Activated CD8-positive, alpha-beta memory T cell treated with anti-CD3 and anti-CD28 coated beads, Interleukin-2, amount 50 U/mL, for 1 hour (primary cell): Measurements from ENCODE around the gene CEACAM6.
"Not testable (repeated sequence)": the region's sequence is repeated elsewhere in the genome, so short reads cannot be mapped to it uniquely, and the experiment has no call there.

ENCODE experiments used
- DNase-seq: peaks from one replicate; pipeline ENCODE4 v3.0.0-alpha.2; 2020; ENCODE audit errors: extremely low read depth

Gene CEACAM6

DNA sequence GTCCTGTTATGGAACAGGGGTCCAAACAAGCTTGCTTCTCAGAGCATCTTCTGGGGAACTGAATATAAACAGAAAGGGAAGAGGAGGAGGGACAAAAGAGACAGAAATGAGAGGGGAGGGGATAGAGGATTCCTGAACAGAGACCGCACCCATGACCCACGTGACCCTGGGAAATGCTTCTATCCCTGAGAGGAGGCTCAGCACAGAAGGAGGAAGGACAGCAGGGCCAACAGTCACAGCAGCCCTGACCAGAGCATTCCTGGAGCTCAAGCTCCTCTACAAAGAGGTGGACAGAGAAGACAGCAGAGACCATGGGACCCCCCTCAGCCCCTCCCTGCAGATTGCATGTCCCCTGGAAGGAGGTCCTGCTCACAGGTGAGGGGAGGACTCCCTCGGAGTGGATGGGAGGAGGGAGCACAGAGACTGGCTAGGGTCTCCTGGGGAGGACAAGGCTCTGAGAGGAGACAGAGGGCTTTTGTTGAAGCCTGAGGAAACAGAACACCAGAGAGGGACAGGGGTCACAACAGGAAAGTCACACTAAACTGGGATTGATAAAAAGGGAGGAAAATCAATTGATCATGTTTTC lies at the start of gene CEACAM6:
TSS of gene CEACAM6 (plus strand) at position 203 of the 586 bp plus-strand sequence. CDS start at position 312, 109 bp downstream.
- DNase-seq = no peak

DNA sequence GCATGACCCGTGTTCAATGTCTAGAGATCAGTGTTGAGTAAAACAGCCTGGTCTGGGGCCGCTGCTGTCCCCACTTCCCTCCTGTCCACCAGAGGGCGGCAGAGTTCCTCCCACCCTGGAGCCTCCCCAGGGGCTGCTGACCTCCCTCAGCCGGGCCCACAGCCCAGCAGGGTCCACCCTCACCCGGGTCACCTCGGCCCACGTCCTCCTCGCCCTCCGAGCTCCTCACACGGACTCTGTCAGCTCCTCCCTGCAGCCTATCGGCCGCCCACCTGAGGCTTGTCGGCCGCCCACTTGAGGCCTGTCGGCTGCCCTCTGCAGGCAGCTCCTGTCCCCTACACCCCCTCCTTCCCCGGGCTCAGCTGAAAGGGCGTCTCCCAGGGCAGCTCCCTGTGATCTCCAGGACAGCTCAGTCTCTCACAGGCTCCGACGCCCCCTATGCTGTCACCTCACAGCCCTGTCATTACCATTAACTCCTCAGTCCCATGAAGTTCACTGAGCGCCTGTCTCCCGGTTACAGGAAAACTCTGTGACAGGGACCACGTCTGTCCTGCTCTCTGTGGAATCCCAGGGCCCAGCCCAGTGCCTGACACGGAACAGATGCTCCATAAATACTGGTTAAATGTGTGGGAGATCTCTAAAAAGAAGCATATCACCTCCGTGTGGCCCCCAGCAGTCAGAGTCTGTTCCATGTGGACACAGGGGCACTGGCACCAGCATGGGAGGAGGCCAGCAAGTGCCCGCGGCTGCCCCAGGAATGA lies 48.4 kb upstream of the CEACAM6 start:
- peak; percentile 19 for DNase-seq

DNA sequence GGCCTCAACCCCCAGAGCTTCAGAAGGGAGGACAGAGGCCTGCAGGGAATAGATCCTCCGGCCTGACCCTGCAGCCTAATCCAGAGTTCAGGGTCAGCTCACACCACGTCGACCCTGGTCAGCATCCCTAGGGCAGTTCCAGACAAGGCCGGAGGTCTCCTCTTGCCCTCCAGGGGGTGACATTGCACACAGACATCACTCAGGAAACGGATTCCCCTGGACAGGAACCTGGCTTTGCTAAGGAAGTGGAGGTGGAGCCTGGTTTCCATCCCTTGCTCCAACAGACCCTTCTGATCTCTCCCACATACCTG lies 47.9 kb upstream of the CEACAM6 start:
- no peak for DNase-seq

DNA sequence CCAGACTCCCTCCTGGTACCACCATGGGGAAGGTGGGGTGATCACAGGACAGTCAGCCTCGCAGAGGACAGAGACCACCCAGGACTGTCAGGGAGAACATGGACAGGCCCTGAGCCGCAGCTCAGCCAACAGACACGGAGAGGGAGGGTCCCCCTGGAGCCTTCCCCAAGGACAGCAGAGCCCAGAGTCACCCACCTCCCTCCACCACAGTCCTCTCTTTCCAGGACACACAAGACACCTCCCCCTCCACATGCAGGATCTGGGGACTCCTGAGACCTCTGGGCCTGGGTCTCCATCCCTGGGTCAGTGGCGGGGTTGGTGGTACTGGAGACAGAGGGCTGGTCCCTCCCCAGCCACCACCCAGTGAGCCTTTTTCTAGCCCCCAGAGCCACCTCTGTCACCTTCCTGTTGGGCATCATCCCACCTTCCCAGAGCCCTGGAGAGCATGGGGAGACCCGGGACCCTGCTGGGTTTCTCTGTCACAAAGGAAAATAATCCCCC lies 47.4 kb upstream of the CEACAM6 start:
- DNase-seq = no peak

DNA sequence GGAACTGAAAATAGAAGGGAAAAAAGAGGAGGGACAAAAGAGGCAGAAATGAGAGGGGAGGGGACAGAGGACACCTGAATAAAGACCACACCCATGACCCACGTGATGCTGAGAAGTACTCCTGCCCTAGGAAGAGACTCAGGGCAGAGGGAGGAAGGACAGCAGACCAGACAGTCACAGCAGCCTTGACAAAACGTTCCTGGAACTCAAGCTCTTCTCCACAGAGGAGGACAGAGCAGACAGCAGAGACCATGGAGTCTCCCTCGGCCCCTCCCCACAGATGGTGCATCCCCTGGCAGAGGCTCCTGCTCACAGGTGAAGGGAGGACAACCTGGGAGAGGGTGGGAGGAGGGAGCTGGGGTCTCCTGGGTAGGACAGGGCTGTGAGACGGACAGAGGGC lies 46.8 kb upstream of the CEACAM6 start, which contains the start of gene CEACAM5:
TSS of gene CEACAM5 (plus strand) at position 146 of the 400 bp plus-strand sequence. CDS start at position 252, 106 bp downstream.
- DNase-seq = no peak

DNA sequence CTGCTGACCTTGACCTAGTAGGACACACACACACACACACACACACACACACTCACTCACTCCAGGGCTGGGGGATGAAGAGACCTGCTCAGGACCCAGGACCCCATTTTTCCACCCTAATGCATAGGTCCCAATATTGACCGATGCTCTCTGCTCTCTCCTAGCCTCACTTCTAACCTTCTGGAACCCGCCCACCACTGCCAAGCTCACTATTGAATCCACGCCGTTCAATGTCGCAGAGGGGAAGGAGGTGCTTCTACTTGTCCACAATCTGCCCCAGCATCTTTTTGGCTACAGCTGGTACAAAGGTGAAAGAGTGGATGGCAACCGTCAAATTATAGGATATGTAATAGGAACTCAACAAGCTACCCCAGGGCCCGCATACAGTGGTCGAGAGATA lies 45.8 kb upstream of the CEACAM6 start:
- not testable (repeated sequence) for DNase-seq

DNA sequence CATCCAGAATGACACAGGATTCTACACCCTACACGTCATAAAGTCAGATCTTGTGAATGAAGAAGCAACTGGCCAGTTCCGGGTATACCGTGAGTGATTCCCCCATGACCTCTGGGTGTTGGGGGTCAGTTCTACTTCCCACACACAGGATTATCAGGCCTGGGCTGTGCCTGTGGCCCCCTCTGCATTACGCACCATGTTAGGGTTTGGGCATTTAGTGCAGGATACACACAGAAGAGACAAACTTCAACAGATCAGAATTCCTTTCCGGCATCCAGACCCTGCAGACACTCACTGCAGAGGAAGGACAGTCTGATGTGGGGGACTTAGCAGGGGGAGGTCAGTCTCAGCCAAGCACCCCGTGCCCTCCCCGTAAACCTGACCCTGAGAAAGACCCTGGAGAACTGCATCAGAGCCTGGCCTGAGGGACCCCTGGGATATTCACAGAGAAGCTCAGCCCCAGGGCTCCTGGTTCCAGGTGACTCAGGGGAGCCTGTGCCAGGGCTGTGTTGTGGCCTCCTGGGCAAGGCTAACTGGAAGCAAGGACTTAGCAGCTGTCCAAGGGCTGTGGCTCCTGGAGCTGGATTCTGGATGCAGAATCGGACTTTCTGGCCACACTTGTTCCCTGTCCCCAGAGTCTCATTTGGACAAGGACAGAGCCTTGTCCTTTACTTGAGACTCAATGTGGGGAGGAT lies 45.2 kb upstream of the CEACAM6 start:
- no peak for DNase-seq

DNA sequence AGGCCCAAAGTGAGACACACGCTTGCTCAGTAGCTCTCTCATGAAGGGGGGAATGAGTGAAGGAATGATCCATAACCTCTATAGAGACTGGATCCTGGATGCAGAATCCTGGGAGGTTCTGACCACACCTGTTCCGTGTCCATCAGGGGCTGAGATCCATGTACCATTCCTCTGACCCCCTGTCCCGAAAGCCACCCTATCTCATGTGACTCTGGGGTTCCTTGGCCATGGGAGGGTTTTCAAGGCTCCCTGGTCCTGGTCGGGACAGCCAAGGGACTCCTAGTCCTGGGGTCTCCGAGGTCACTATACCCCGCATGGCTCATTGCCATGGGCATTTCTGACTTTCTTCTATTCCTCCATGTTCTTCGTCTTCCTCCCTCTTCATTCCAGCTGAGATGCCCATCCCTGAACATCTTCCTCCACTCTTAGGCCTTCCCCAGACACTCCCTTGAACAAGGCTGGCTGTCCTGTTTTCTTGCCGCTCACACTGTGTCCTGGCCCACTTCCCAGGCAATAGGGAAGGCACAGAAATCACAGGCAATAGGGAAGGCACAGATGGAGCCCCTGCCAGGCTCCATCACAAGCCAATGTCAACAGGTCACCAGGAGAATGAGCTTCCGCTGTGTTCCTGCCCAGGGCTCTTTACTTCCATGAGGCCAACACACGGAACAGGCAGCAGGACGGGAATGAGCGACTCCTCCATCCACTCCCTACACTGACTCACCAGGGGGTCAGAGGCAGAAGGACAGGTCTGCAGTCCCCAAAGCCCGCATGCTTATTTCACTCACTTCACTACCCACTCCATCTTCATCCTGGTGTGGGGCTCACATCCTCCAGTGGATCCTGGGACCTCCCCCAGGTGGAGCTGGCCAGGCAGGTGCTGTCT lies 43.7 kb upstream of the CEACAM6 start:
- no peak for DNase-seq

DNA sequence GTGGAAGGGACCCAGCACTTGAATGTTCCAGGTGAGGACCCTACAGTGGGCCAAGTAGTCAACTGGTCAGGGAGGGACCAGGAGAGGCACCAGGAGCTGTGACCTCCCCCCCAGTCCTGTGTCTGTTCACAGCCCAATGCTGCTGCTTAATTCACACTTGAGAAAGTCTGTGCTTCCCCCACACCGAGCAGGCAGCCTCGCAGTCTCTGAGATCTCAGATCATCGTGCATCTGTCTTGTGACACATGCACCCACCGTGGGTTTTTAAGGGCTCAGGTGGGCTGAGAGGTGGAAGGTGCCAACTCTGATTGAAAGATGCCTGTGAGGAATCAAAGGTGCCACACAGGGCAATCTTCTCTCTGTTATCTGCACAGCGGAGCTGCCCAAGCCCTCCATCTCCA lies 40.7 kb upstream of the CEACAM6 start:
- no peak for DNase-seq

DNA sequence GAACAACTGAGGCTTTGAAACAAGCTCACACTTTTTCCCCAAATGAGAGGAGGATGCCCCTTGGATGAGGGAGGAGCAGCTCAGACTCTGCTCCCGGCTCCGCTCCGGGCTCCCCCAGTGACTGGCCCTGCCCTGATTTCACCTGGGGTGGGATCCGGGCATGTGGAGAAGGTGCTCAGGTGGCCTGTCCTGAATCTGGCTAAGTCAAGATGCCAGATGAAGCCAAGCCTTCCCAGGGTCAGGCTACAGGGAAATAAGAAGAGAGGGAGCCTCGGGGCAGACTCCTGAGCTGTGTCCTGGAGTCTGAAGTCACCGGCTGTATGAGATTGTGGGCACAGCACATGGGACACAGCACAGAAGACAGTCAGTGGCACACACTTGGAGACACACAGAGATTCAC lies 36.6 kb upstream of the CEACAM6 start:
- DNase-seq = no peak

DNA sequence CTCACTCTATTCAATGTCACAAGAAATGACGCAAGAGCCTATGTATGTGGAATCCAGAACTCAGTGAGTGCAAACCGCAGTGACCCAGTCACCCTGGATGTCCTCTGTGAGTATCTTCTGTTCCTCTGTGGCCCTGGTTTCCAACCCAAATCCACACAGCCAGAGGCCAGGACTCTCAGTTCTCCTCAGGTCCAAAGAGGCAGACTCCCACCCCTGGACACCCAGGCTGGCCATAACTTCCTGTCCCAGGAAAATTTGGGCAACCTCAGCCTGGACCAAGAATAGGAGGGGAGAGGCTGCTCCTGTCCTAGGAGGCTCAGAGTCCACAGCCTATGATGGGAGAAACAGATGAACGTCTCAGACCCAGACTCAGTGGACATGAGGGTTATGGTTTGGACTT lies 35.2 kb upstream of the CEACAM6 start:
- DNase-seq = no peak

DNA sequence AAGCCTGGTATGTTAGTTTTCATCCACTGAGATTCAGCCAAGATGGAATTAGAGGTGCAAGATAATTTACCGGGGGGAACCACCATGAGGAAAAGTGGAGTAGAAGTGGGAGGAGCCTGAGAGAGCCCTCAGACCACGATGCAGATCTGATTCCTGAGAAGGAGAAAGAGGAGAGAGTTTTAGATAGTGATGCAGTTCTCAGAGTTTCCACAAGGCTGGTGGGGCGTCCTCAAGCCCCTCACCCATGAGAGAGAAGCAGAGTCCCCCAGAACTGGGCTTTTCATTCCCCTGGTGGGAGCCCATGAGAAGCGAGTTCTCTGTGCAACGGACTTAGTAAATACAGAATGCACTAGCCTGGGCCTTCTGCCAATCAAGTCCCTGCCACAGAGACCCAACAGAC lies 28.8 kb upstream of the CEACAM6 start:
- DNase-seq = no peak

DNA sequence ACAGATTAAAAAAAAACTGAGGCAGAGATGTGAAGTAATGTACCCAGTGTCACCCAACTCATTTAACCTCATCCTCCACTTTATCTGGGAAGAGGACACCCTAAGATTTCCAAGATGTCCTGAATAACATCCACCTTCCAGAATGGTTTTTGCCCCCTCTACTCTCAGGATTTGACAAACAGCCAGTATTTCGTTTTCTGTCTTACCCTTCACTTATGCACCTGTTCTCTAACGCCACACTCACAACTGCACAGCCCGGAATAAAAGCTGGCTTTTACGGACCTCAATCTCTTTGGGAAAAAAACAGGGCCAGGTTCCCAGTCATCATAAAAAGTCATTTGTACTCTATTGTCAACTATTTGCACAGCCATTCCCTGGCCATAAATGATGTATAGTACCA lies 21.2 kb upstream of the CEACAM6 start:
- no peak for DNase-seq

DNA sequence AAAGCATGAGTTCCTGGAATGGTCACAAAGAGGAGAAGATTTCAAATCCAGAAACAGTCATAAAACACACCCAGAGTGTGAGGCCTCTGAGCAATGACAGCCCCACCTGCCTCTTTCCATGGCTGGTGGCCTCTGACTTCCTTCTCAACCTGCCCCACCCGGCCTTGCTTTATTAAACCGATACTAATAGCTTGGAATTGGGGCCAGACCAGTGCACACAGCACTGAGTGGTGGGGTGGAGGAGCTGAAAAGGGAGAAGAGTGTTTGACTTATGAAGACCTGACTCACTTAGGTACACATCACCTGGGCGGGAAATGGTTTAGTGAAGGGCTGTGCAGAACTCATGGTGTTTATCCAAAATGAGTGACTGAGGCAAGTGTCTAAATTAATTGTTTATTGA lies 20.7 kb upstream of the CEACAM6 start:
- no peak for DNase-seq

DNA sequence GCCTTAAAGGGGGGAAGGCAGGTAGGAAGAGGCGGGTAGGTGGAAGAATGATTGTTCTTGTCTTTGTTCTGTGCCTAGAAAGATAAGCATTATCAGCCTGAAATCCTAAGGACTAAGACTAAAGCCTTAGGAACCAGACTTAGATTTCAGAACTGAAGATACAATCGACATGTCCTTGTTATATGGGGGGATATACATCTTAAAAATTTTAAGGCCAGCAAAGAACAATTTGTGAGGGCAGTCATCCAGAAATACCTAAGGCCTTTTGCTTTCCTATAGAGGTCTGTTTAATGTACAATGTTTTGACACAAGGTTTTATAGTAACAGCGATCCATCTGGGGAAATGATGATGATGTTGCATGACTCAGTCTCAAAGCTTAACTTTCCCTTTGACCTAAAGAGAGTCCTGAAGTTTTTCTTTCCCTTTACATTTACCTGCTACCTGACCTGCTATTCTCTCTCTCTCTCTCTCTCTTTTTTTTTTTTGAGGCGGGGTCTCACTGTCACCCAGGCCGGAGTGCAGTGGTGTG lies 20.2 kb upstream of the CEACAM6 start:
- DNase-seq = no peak

DNA sequence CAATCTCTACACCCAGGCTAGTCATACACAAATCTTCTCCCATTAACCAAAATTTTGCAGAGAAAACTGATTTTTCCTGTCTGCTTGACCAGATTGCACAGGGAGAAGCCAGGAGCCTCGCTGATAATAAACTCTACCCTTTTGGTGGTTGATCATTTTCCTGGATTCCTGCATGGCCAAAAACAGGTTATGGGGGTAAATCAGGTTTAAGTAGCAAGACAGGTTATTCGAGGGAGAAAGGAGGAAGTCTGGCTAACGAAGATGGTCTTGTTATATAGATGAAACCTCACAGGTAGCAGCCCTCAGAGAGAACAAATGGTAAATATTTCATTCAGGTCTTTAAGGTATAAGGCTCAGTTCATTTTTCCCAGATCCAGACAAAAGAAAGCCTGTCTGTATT lies 16.0 kb upstream of the CEACAM6 start:
- no peak for DNase-seq

DNA sequence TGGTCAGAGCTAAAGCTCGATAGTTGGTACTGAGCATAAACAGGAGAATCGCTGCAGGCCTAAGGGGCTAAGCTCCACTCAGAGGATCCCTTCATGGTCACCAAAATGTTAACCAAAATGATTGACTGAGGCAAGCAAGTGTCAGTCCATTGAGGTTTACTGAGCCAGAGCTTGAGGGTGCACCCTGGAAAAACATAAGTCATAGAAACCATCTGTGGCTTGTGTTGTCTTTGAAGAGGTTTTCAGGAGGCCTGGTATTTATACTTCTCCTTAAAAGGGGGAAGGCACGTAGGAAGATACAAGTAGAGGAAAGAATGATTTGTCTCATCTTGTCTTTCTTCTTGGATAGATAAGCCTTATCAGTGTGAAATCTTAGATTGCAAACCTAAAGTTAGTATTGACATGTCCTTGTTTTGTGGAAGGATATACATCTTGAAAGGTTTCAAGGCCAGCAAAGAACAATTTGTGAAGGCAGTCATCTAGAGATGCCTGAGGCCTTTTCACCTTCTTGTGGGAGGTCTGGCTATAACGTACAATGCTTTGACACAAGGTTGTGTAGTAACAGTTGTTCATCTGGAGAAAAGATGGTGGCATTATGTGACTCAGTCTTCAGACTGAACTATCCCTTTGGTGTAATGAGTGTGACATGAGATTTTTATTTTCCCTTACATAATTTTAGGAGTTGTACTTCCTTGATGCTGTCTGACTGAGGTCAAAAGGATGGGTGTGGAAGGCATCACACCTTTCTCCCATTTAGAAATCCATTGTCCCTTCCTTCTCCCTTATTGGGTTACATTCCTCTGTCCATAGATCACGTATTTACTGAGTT lies 14.7 kb upstream of the CEACAM6 start:
- no peak for DNase-seq

DNA sequence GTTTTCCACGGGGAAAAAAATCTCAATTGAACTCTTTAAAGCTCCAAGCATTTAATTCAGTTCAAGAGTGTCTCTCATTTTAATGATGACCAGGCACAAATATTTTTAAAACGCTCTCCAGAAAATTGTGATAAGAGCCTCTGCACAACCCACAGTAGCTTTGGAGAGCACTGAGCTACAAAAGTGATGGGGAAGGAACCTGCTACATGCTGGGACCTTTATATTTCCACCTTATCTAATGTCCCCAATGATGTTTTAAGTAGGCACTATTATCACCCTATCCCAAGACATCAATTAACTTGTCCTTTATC lies 14.1 kb upstream of the CEACAM6 start:
- no peak for DNase-seq

DNA sequence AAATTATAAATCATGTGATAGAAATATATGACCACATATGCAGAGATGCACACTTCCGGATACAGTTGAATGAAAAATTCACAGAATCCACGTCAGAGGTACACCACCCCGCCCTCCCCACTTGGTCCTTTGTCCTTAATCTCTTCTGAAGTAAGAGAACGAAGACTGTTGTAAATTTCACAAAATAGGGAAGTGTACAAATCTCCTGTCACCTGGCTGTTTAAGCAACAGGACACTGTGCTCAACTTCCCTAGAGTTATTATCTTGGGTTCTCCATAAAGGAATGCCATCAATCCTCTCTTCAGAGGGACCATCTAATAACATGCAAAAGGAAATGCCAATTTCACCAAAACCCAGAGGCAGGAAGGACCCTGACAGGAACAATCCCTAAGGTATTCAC lies 10.5 kb upstream of the CEACAM6 start:
- no peak for DNase-seq

DNA sequence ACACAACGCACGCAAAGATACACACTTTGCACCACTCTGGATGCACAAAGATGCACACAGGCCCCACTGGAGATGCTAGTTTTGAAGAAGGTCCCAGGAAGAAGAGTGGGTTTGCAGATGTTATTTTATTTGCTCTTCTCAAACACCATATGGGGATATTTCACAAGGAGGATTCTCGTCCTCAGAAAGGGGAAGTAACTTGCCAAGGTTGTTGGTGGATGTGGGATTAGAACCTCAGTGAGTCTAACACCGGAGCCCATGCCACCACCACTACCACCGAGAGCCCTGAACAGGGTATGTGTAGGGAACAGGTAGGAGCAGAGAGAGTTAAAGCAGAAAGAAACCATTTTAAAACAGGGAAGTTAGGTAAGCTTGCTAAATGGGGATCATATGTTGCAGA lies 9.6 kb upstream of the CEACAM6 start:
- DNase-seq = no peak
